Astrocyte of the hippocampus (primary cell): ENCODE measurements around the gene RSPH3.
"Not testable (repeated sequence)": the region's sequence is repeated elsewhere in the genome, so short reads cannot be mapped to it uniquely, and the experiment has no call there.

Source experiments
- DNase-seq: peaks from one replicate; pipeline ENCODE4 v3.0.0; 2011; ENCODE audit warnings: low read depth, low spot score

The RSPH3 gene

DNA sequence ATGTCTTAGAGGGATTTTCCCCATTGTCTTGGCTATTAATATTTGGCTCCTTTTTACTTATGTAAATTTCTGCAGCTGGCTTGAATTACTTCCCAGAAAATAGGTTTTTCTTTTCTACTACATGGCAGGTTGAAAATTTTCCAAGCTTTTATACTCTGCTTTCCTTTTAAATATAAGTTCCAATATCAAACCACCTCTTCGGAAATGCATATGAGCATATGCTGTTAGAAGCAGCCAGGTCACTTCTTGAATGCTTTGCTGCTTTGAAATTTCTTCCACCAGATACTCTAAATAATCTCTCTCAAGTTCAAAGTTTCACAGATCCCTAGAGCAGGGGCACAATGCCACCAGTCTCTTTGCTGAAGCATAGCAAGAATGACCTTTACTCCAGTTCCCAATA is 25.2 kb upstream of the RSPH3 start:
- not testable (repeated sequence) for DNase-seq

DNA sequence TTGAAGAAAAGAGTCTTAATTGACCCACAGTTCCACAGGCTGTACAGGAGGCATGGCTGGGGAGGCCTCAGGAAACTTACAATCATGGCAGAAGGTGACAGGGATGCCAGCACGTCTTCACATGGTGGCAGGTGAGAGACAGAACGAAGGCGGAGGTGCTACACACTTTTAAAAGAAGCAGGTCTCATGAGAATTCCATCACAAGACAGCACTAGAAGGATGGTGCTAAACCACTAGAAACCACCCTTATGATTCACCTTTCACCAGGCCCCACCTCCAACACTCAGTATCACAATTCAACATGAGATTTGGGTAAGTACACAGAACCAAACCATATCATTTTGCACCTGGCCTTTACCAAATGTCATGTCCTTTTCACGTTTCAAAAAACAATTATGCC is 23.9 kb upstream of the RSPH3 start:
- DNase-seq, result no peak

DNA sequence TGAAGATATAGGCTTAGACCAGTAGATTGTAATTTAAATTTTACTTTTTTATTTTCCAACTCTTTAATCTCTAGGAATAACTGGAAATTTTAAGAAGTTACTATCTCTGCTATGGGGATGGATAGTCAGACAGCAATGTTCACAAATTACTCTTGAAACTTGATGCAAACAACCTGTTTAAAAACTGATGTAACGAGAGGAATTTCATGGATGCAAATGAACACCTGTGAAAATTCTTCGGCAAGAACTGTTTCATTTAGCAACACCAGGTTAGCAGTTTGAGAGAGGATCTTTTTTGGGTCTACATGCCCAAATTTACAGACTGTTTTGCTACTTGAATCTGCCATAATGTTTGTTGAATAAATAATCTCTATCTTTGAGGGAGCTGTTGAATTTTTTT is 20.0 kb upstream of the RSPH3 start:
- DNase-seq, result no peak

DNA sequence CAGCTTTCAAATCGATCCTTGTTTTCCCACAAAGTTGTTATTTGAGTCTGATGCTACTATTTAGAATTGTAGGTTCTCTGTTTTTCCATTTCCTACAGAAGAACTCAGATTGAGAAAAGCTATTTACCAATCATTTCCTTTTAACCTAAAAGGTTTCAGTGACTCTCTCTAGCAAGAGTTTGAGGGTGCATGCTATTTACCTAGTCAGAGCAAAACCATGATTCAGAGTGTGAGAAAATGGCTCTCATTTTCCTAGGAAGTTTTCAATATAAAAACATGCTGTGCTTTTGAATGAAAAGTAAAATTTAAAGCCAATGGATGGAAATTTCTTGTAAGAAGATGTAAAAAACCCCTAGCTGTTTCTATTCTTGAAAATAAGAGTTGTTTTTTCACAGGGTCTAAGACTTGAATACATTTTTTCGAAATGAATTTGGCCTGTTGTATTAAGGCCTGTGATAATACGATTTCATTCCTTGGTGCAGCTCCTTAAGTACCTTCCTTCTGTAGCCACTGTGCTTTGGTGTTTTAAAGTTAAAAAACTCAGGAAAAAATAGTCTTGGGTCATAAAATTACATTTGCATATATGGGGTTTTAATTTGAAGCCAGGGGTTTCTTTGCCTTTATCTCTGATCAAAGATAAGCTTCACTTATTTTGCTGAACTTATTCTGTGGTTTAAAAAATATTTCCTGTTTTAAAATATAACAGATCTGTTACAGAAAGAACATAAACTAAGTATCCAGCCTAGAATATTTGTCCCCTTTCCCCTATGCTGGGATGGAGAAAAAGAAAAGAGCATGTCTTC is 18.0 kb upstream of the RSPH3 start:
- DNase-seq, result no peak

DNA sequence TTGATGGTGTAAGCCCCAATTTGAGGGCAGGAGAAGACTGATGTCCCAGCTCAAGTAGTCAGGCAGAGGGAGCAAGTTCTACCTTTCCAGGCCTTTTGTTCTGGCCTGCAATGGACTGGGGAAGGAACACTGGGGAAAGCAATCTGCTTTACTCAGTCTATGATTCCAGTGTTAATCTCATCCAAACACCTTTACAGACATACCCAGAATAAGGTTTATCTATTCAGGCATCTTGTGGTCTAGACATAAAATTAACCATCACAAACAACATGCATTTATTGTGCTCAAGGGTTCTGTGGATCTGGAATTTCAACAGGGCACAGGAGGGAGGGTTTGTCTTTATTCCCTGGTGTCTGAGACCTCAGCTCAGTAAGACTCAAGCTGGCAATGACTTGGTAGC is 14.4 kb upstream of the RSPH3 start:
- DNase-seq, result no peak

- DNase-seq, result peak; percentile 54
These were observed 13.2 kb upstream of the RSPH3 start for GRCh38 chr6:159013229-159013628.

- peak; percentile 72 for DNase-seq
These were observed 12.2 kb upstream of the RSPH3 start for GRCh38 chr6:159012201-159012600.

- DNase-seq, result peak; percentile 26
These were observed 10.1 kb upstream of the RSPH3 start for GRCh38 chr6:159010037-159010612.

GRCh38 chr6:159008656-159009288 is 8.8 kb upstream of the RSPH3 start:
- peak; percentile 38 for DNase-seq

DNA sequence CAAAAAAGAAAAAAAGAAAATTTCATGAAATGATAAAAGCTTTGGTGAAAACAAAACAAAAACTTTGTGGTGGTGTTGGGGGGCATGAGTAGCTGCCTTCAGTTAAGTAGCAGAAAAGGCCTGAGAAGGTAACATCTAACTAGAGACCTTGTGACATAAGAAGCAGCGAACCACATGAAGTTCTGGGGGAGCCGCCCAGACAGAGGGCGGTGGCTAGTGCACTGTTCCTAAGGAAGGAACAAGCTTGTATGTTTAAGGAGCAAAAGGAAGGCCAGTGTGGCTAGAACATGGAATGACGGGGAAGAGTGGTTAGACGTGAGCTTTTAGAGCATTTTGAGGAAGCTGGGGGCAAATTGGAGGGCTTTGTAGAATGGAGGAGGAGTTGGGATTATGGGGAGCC is 7.5 kb upstream of the RSPH3 start:
- no peak for DNase-seq

GRCh38 chr6:159005436-159005835 is 5.4 kb upstream of the RSPH3 start:
- no peak for DNase-seq

DNA sequence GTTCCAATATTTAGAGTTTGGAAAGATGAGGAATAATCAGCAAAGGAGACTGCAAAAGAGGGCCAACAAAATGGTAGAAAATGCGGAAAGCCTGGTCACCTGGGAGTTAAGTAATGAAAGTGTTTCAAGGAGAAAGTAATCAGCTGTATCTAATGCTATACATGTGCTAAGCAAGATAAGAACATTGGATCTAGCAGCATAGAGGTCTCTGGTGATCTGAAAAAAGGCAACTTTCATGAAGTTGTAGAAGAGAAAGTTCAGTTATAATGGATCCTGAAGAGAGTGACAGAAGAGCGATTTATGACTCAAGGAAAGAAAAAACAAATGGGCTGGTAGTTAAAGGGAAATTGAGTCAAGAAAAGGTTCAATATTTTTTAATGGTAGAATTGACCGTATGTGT is 4.6 kb upstream of the RSPH3 start:
- no peak for DNase-seq

DNA sequence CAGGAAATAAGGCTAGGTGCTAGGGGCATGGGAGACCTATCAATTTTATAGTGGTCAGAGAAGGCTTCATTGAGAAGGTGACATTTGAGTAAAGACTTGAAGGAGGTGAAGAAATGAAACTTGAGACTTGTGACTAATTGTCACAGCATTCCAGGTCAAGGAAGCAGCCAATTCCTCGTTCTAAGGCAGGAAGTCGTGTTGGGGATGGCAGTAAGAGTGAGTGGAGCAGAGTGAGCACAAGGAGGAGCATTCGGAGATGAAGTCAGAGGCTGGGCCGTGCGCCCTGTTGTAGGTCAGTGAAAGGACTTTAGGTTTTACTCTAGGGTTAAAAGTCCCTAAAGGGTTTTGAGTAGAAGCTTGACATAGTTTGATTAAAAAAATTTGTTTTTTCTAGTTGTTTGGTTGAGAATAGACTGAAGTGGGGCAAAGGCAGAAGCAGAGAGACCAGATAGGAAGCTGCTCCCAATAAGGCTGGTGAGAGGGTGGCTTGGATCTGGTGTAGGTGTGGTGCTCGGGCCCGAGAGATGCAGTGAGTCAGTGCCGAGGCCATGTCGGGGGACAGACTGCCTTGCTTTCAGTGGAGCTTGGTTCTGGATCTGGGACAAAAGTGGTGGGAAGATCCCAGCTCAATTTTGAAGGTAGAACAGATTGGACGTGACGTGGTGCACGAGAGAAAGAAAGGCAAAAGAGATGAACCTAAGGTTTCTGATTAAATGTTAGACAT is 2.6 kb upstream of the RSPH3 start:
- DNase-seq, result peak; percentile 32

DNA sequence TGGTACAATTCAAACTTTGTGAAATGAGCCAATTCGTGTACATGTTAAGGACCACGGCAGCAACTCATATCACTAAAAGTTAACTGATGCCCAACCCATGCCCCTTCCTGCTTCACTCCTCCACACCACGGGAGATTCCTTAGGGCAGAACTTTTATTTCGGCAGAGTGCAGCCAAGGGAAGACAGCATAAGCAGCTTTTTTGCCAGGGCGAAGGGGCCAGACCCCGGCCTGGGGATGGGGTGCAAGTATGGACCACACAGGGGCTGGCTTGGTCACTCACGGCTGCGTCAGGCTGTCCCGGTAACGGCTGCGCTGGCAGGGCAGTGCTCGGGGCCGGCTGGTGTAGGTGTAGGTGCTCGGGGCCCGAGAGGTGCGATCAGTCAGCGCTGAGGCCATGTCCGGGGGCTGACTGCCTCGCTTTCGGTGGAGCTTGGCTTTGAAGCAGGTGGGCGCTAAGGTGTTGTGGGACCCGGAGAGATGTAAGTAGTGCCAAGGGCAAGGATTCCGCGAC is 792 bp downstream of the RSPH3 start:
- DNase-seq, result no peak

GRCh38 chr6:158996856-158997255 is 3.1 kb downstream of the RSPH3 start:
- no peak for DNase-seq

DNA sequence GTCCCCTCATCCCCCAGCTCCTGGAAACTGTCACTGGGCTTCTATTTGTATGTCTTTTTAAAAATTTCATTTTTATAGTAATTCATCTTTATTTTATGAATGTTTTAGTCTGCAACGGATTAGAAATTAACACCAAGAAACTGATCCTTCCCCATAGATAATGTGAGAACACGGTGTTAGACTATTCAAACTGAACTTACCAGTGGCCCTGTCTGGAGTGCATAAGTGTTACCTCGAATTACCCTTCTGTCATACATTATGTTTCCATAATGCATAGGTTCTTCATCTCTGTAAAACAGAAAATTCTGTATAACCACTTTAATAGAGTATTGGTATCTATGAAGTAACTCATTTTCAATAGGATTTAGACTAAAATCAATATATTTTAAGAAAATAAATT is 6.4 kb downstream of the RSPH3 start:
- DNase-seq, result no peak

DNA sequence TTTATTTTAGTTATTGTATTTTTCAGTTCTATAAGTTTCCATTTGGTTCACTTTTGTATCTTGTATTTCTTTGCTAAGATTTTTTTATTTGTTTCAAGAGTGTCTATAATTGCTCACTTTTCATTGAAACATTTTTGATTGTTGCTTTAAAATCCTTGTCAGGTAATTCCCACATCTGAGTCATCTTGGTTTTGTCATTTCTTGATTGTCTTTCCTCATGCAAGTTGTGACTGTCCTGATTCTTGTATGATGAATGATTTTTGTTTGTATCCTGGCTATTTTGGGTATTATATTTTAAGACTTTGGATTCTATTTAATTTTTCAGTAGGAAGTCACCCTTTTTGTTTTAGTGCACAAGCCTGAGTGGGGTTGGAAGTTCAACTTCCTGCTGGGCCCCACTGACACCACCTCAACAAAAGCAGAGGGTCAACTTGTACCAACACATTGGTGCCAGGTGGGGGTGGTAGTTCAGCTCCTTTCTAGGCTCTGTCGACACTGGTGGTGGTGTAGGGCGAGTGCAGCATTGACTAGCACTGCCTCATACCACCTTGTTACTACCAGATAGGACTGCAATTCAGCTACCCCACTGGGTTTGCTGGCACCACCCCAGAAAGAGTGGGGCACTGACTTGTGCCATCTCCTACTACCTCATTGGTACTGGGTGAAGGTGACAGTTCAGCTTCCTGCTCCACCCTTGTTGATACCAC is 8.8 kb downstream of the RSPH3 start:
- DNase-seq, result no peak

DNA sequence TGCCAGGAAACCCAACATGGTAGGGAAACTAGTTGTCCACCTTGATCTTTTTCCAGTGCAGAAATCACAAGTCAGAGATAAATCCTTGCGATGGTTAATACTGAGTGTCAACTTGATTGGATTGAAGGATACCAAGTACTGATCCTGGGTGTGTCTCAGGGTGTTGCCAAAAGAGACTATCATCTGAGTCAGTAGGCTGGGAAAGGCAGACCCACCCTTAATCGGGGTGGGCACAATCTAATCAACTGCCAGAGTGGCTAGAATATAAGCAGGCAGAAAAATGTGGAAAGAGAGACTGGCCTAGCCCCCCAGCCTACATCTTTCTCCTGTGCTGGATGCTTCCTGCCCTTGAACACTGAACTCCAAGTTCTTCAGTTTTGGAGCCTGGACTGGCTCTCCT is 10.3 kb downstream of the RSPH3 start:
- not testable (repeated sequence) for DNase-seq

- no peak for DNase-seq
These were observed 11.5 kb downstream of the RSPH3 start for GRCh38 chr6:158988477-158988876.

DNA sequence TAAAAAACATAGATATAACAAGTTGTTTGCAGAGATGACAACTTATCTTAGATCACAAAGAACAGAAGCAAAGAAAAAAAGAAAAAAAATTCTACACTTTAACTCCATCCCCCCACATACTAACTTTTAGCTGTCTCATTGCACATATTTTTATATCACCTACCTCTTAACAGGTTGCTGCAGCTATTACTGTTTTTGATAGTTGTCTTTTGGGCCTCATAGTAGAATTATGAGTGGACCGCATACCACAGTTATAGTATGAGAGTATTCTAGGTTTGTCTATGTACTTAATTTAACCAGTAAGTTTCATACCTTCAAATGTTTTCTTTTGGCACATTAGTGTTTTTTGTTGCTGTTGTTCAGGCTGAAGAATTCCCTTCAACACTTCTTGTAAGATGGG is 12.3 kb downstream of the RSPH3 start:
- DNase-seq, result no peak

DNA sequence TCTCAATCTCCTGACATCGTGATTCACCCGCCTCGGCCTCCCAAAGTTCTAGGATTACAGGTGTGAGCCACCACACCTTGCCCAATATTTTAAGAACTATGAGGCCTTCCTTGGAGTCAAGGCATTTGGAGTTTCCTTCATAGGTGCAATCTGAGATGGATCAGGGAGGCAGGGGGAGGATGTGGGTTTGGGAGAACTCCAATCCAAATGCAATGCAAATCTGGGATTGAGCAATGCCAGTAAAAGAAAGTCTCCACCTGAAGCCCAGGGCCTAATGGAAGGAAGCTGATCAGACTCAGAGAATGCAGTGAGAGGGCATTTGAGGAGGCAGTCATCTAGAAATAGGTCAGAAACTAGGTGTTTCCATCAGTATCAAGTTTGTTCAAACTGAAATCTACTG is 21.2 kb downstream of the RSPH3 start:
- DNase-seq, result peak; percentile 51

- no peak for DNase-seq
These were observed 22.6 kb downstream of the RSPH3 start for GRCh38 chr6:158977382-158977781.
